HG03108 (cell line): ENCODE results near the gene CCDC47.
A peak's percentile ranks its signal among the peaks of the same experiment; 100 is the strongest.

Source experiments
- ATAC-seq: cut with Tn5 transposase; IDR thresholded peaks from one replicate; pipeline ENCODE4 v1.9.1; 2021; ENCODE audit warnings: moderate library complexity; ENCODE audit not compliant: unreplicated experiment

Gene CCDC47

GRCh38 chr17:63785556-63785955, 12.2 kb upstream of the CCDC47 start:
- no peak for ATAC-seq

- ATAC-seq, result no peak
Observed at GRCh38 chr17:63783522-63783921, 10.1 kb upstream of the CCDC47 start.

GRCh38 chr17:63780928-63781327, 7.5 kb upstream of the CCDC47 start:
- ATAC-seq, result no peak

- ATAC-seq, result no peak
Observed at GRCh38 chr17:63780507-63780906, 7.1 kb upstream of the CCDC47 start.

- no peak for ATAC-seq
Observed at GRCh38 chr17:63775420-63775819, 2.0 kb upstream of the CCDC47 start.

- ATAC-seq, result no peak
Observed at GRCh38 chr17:63774969-63775265, 1.5 kb upstream of the CCDC47 start.

GRCh38 chr17:63774141-63774968, 958 bp upstream of the CCDC47 start, which contains the start of gene DDX42:
Gene DDX42, plus strand, starts transcription at chr17:63774170. Its CDS starts 12,880 bp downstream, at chr17:63787050.
- ATAC-seq, result peak; percentile 9

GRCh38 chr17:63772801-63773271, 561 bp downstream of the CCDC47 start:
- ATAC-seq, result no peak

- no peak for ATAC-seq
Observed at GRCh38 chr17:63768433-63768832, 5.0 kb downstream of the CCDC47 start.

- no peak for ATAC-seq
Observed at GRCh38 chr17:63766754-63767153, 6.6 kb downstream of the CCDC47 start.

- no peak for ATAC-seq
Observed at GRCh38 chr17:63764716-63765115, 8.7 kb downstream of the CCDC47 start.

- no peak for ATAC-seq
Observed at GRCh38 chr17:63762161-63763078, 11.0 kb downstream of the CCDC47 start.

GRCh38 chr17:63760771-63761539, 12.4 kb downstream of the CCDC47 start:
- no peak for ATAC-seq

- ATAC-seq, result no peak
Observed at GRCh38 chr17:63758428-63758827, 15.0 kb downstream of the CCDC47 start.

- no peak for ATAC-seq
Observed at GRCh38 chr17:63754046-63754445, 19.4 kb downstream of the CCDC47 start.

- no peak for ATAC-seq
Observed at GRCh38 chr17:63753215-63753614, 20.2 kb downstream of the CCDC47 start.

GRCh38 chr17:63752707-63753106, 20.7 kb downstream of the CCDC47 start:
- no peak for ATAC-seq

- no peak for ATAC-seq
Observed at GRCh38 chr17:63751806-63752205, 21.6 kb downstream of the CCDC47 start.

- ATAC-seq, result peak; percentile 82
Observed at GRCh38 chr17:63741408-63742173, 31.8 kb downstream of the CCDC47 start, which contains the start of gene STRADA. Gene STRADA, minus strand, starts transcription at chr17:63741799. Its CDS starts 13,430 bp downstream, at chr17:63728369.

GRCh38 chr17:63741143-63741407, 32.3 kb downstream of the CCDC47 start:
- ATAC-seq, result peak; percentile 14
